GM18951 (cell line): ENCODE measurements around the gene ANG.
"Not testable (repeated sequence)": the region's sequence is repeated elsewhere in the genome, so short reads cannot be mapped to it uniquely, and the experiment has no call there.

Experiments
- POLR2A ChIP-seq: IDR thresholded peaks from 4 replicates; pipeline ENCODE4 v1.6.1; 2011; ENCODE audit warnings: mild to moderate bottlenecking; ENCODE audit not compliant: insufficient read length, insufficient read depth; ENCODE audit errors: extremely low read depth
- in situ Hi-C: fragments of 300-500 bp; cut with MboI; formaldehyde crosslinking; loops from one replicate; pipeline ENCODE4 v1.12.0; 2022; ENCODE audit warnings: low sequenced_read_pairs, mixed read lengths, inconsistent platforms; ENCODE audit not compliant: unreplicated experiment

The ANG gene

DNA sequence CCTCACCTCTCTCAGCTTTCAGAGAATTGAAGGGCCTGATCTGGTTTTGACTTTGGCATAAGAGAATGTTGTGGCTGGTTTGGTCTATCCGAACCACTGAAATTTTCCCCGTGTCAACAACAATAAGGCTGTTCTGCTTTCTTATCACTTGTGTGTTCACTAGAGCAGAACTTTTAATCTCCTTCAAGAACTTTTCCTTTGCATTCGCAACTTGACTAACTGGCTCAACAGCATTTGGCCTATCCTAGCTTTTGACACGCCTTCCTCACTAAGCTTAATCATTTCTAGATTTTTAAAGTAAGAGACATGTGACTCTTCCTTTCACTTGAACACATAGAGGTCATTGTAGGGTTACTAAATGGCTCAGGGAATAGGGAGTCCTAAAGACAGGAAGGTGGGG is 31.2 kb downstream of the ANG start:
- in situ Hi-C loops = no loop called here
- no peak for TF ChIP-seq POLR2A

DNA sequence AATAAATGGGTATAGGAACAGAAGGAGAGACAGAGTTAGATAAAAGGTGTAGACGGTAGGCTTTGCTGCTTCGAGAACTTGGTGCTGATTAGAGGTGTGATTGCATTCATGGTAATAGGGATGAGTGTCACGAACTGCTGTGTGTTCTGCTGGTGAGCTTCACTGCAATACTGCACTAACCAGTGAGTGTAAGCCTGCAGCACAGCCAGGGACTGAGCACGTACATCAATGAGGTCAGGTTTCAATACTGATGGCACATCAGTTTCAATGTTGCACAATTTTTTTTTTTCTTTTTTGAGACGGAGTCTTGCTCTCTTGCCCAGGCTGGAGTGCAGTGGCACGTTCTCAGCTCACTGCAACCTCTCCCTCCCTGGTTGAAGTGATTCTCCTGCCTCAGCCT is 32.2 kb downstream of the ANG start:
- in situ Hi-C loops = no loop called here
- TF ChIP-seq POLR2A = no peak

DNA sequence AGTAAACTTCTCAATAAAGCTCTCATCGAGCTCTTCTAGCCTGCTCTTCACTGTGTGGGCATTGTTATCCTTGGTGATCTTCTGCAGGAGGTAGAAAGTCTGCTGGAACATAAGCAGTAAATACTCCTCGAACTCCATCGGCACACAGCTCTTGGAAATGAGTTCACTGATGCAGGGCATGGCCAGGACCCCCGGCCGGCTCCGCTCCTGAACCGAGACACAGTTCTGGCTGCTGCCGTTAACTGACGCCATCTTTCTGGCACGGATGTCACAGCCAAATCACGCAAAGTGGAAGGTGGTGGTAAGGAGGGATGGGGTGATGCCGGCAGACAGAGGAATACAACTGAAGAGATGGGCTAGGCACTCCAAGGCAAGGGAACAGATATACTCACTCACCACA is 33.5 kb downstream of the ANG start:
- in situ Hi-C loops = no loop called here

DNA sequence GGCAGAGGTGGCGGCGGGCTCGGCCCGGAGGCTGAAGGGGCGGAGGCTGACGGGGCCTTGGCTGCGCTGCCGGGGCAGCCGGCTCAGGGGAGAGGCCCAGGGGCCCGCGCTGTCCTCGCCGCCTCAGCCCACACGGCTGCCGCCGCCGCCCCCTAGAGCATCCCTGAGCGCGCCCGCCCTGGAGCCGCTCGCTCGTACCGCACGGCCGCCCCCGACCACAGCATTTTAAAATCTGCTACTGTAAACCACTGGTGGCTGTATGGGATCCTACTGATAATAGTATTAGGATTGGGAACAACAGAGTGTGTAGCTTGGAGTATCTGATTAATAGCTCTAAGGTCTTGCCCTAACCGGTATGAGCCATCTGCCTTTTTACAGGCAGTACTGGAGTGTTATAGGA is 34.9 kb downstream of the ANG start:
- TF ChIP-seq POLR2A = no peak
- in situ Hi-C loops = no loop called here

More for the DNA sequence above, 33.5 kb downstream of the ANG start:
- TF ChIP-seq POLR2A = no peak

DNA sequence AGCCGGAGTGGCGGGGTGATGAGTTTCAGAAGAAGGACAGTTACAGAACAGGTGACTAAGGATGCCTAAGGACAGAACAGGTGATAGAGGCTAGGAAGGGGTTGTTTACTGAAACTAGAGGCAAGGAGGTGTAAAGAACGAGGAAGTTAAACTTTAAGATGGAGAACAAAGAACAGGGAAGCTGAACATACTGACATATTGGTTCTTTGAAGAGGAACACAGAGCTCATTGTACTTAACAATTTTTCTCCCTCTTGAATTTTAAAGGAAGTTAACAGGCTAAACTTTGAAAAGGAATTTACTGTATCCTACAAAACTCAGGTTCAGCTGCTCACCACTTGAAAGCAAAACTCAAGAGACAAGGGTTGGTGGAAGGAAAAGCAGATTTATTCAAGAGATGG is 37.6 kb downstream of the ANG start:
- in situ Hi-C loops = not testable (repeated sequence)

DNA sequence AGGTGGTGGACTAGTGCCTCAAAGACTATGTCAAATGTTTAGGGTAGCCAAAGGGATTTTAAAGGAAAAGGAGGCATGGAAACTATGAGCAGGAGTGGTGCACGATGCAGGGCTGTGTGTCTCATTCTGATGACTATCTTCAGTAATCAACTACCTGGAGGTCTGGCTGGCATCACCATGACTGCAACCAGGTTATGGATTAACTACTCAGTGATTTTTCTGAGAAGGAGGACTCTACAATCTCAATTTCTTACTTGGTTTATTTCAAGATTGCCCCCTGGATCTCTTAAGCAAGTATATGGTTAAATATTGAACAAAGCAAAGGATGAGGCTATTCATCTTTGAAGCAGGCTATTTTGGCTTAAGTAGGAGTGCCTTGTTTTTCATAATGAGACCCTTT is 38.0 kb downstream of the ANG start:
- in situ Hi-C loops = no loop called here
- TF ChIP-seq POLR2A = no peak

DNA sequence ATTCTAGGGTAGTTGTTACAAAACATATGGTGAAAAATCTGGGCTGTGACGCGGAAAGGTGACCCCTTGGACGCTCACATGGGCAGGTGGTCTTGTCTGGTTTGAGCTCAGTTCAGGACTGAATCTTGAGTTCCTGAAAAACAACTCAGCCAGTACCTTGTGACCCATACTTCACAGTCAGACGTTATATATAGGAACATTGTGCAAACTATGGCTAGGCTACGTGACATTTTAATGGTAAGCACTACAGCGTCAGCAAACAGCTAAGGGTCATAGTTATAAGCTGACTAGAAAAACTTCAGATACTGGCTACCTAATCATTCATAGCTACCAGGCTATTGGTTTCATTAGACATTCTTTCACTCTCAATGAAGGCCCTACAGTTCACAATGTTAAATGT is 42.3 kb downstream of the ANG start:
- in situ Hi-C loops = no loop called here
- no peak for TF ChIP-seq POLR2A

DNA sequence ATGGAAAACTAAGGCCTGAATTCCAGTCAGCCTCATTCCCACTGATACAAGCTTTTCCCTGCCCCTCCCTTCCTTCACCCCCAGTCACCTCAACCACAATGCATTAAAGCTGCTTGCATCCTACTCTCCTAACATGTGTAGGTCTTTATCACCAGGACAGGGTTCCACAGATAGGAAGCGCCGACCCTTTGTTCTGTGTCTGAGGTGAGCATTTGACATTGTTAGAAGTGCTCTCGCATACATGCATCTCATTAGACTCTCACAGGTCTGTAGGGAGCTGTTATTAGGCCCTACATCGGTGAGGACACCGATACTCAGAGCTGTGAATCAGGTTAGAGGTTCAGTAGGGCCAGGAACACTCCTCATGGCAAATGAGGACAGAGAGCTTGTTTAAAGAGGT is 43.9 kb downstream of the ANG start:
- no peak for TF ChIP-seq POLR2A
- in situ Hi-C loops = no loop called here

DNA sequence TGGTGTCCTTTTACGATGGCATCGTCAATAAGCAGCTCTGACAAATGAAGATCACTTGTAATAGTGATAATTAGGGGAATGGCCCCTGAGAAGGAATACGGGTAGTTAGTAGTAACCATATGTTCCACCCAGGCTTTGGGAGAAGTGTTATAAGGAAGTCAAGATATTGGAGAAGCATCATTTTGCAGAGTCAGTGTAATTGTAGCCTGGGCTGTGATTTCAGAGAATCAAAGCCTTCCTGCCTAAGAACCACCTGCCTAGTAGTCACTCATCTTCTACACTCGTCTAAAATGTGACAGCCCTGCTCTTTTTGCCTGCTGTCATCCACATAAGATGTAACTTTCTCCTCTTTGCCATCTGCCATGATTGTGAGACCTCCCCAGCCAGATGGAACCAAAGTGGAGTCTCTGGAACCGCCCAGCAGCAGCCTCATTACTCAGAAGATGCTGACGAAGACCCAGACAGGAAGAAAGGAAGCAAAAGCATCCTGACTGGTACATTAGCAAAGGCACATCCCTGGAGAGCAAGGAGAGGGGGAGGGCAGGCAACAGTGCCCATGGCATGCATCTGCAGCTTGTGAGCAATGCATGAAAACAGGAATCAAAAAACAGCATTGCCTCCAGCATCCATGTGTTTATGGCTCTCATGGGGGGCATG is 44.5 kb downstream of the ANG start:
- in situ Hi-C loops = no loop called here
- TF ChIP-seq POLR2A = no peak

DNA sequence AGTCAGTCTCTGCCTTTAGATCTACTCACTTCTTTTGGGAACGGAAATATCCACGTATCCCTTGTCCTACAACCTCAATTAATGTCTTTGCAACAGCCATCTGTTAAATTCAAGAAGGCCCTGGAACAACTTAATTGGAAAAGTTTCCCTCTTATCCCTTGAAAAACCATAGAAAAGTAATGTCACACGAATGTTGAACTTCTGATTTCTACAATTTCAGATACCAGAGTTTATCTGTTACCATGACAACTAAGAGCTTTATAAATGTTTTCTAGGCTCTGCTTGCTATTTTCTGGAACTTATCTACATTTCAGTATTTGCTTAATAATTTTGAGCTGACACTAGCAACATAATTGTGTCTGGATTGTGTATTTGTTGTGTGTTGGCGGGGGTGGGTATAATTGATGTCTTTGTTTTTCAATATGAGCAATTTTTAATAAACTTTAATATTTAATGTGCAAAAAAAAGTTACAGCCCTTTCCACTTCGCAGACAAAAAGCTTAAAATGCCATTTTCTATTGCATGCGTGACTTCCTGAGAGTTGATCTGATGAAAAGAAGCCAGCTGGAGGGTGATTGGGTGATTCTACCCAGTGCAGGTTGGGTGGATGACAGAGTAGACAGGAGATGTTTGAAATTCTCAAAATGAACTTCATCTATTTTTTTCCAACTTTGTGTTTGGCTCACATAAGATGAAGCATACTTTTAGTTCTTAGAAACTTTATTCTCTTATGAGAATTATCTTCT is 45.3 kb downstream of the ANG start:
- in situ Hi-C loops = no loop called here
- TF ChIP-seq POLR2A = no peak

DNA sequence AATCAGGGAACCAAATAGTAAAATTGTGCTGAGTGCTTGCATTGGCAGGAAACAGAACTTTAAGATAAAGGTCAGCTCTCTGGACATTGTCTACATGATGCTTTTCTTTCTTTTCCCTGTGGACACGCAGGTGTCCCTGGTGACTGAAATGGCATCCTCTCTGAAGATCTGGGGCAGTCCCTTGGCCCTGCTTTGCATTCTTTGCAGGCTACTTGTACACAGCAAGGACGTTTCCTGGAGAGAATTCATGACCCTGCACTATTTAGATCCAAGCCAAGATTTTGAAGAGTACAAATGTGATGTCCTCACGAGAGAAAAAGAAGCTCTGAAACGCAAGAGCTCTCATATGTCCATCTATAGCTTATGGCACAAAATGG is 45.9 kb downstream of the ANG start:
- in situ Hi-C loops = no loop called here
- no peak for TF ChIP-seq POLR2A

DNA sequence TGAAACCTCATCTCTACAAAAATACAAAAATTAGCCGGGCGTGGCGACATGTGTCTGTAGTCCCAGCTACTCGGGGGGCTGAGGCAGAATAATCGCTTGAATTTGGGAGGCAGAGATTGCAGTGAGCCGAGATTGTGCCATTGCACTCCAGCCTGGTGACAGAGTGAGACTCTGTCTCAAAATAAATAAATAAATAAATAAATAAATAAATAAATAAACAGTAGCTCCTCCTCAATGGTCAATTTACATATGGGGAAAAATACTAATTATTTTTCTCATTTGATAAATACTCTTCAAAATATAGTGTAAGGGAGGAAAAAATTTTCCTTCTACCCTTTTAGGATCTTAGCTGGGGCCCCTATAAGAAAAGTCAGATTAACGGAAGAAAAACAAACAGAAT is 49.7 kb downstream of the ANG start:
- in situ Hi-C loops = not testable (repeated sequence)

DNA sequence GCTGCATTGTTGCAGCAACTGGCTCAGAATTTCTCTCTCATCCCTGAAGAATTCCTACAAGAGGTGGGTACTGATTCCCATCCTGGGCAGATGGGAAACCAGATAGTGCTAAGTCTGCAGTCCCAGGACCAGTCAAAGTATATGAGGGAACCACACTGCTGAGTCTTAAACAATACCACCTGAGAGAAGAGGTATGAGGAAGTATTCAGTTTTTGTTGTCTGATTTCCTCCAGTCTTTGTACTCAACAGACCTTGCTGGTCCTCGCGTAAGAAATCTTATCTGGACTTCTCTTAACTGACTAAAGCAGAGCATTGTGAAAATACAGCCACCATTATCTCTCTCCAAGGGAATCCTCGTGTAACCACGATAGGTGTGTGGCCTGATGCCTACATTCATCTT is 53.6 kb downstream of the ANG start:
- TF ChIP-seq POLR2A = no peak
- in situ Hi-C loops = no loop called here

DNA sequence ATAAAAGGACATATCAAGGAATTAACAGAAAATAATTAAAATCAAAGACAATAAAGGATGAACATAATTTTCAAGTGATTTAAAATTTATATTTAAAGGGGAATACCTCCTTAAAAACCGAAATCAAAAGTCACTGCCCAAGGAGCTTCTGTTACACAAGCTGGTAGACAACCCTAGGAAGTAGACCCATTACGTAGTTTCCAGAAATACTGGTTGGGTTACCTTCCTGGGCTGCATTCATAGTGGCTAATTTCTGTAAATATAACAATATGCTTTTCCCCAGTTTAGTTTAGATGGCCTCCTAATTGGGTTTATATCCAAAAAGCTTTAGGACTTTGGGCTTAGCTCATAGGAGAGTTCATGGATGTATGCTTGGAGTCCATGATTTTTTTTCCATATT is 55.0 kb downstream of the ANG start:
- in situ Hi-C loops = no loop called here
- no peak for TF ChIP-seq POLR2A
